ENCODE data around the gene MSX2.

The MSX2 gene

DNA sequence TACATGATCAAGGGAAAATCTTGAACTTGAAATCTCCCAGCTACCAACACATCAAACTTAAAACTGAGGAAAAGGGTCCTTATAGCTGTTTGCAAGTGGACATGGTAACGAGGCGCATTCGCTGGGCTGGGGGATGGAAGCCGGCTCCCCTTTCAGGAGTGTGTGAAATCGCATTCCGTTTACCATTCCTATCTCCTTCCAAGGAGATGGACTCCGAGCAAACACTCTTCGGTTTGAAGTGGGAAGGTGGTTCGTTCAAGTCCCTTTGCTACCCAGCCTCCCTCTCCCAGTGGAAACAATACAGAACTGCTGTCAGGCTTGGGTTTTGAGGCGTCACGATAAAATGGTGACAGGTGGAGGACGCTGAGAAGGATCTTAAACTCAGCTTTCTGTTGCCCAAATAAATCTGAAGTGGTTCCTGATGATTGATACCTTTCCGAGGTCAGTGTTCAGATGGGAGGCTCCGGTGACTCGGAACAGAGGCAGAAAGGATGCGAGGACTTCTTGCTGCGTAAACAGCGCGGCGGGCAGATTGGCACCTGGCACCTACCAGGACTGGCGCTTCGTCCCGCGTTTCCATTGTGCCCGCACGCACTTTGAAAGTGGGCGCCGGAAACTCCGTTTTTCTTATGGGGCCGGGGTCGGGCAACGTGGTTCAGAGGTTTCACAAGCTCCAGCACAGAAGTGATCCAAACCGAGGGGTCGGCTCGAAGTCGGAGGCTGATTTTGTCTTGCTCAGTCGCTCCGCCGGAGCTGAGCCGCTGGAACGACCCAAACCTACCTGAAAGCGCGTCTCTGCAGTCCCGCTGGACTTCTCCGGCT lies 7.0 kb downstream of the MSX2 start:
- in situ Hi-C loops (cut with MboI; ENCODE audit: low pct_unique_long_range_greater_than_20kb, low sequenced_read_pairs), result loop anchor here (25.0 kb wide), 1 partner anchor 319 kb away; no protein-coding TSS in a partner anchor
- no peak for DNase-seq

DNA sequence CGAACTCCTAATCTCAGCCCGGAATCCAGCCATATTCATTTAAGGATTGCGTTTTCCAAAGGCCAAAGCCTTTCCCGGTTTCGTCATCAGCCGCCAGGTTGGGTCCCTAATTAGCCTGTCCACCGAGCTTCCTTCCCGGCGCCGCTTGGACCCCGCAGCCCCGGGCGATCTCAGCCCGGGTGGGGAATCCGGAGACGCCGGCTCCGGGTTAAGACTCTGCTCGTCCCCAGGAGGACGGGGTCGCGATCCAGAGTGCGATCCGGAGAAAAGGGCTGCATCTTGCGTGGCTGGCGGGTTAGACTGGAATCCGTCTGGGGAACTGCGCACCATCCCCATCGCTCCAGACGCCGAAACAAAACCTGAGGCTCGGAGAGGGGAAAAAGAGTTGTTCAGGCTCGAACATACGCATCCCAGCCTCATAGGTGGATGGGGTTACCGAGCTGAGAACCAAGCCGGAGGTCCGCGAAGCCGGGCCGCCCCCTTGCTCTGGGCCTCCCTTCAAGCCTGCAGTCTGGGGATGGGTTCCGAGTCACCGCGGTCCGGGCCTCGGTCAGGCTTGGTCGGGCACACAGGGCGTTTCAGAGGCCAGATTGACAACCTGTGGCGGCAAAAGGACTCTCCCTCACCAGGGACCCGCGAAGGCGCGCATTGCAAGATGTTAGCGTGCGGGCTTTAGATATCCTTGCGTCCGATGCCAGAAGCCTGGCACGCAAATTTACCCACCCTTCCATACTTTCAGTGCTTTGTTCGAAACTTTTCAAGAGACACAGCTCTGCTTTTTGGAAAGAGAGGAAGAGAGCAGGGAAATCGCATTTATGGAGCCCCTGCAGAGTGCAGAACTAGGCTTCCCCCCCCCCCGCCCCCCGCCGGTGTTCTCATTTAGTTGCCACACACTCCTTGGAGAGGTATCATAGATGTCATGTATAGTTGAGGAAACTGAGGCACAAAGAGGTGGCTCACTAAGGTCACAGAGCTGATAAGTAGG lies 7.9 kb downstream of the MSX2 start:
- in situ Hi-C loops (cut with MboI; ENCODE audit: low pct_unique_long_range_greater_than_20kb, low sequenced_read_pairs), result loop anchor here (25.0 kb wide), 1 partner anchor 320 kb away; no protein-coding TSS in a partner anchor
- no peak for DNase-seq

DNA sequence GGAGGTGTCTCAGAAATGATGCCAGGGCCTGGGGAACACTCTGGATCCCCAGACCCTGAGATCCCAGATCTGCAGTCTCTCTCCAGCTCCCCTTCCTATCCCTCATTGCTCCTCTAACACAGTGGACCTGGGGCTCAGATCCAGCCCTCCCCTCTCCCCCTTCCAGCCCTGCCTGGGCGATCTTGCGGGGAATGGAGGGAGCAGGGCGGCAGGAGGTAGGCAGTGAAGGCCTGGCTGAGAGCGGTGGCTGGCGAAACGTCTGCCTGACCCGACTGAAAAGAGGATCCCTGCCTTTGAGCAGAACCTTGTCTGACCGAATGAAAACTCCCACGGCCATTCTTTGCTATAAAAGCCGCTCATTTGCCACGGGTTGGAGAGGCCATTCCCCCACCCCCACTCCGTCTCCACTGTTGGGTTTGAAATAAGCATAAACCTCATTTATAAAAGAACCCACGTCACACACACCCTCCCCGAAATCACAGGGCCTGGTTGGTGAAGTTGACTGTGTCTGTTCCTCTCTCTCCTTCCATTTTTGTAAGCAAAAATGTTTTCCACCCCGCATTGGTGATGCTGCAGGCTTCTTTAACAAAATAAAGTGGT lies 8.8 kb downstream of the MSX2 start:
- in situ Hi-C loops (cut with MboI; ENCODE audit: low pct_unique_long_range_greater_than_20kb, low sequenced_read_pairs), result loop anchor here (25.0 kb wide), 1 partner anchor 321 kb away; no protein-coding TSS in a partner anchor
- DNase-seq, result no peak

DNA sequence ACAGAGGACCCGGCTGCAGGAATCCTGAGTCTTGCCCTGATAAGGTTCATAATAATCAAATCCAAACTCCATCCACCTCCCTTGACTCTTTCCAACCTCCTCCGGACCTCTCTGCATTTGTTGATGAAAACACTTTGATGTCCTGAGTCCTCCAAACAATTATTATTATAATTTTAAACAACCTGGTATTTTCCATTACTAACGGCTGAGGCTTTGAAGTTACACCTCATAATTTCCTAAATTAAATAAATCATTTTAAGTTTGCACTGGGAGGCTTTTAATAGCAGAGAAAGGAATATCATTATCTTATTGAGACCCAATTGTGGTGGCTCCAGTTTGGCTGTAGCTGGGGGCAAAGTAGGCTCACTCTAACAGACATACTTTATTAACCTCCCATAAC lies 9.5 kb downstream of the MSX2 start:
- DNase-seq, result no peak
- in situ Hi-C loops (cut with MboI; ENCODE audit: low pct_unique_long_range_greater_than_20kb, low sequenced_read_pairs), result loop anchor here (25.0 kb wide), 1 partner anchor 322 kb away; no protein-coding TSS in a partner anchor

DNA sequence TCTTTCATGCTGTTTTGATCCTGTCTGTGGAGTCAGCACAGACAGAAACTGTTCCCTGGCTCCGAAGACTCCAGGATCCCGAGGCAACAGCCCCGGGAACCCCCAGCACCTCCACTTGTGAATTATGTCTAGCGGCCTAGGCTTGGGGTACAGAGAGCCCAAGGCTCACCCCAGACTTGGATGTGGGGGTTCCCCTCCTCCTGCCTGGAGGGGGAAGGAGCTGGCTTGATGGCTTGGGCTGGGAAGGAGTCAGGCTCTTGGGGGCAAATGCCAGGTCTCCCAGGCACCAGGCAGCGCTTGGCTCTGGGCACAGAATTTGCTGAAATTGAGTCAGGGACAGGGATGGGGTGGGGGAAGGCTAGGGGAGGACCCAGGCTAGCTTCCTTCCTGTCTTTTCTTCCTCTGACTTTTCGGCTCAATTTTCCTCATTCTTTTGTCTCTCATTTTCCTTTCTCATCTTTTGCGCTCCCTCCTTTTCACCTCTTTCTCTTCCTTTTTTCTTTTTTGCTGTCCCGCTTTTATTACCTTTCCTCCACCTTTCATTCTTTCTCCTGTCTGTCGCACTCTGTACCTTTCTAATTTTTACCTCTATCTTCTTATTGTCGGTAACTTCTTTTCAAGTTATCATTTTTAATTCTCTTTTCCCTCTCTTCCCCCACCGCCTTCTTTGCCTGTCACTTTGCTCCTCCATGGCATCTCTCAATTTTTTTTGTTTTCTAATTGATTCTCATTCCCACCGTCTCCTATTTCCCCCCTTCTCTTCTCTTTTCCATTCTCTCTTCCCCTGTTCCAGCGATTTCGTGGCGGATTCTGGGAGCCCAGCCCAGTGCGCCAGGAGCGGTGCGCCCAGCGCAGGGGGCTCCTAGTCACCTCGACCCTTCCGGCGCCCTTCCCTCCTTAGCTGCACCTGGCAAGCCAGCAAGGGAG lies 10.5 kb downstream of the MSX2 start:
- in situ Hi-C loops (cut with MboI; ENCODE audit: low pct_unique_long_range_greater_than_20kb, low sequenced_read_pairs), result loop anchor here (25.0 kb wide), 1 partner anchor 323 kb away; no protein-coding TSS in a partner anchor
- no peak for DNase-seq

DNA sequence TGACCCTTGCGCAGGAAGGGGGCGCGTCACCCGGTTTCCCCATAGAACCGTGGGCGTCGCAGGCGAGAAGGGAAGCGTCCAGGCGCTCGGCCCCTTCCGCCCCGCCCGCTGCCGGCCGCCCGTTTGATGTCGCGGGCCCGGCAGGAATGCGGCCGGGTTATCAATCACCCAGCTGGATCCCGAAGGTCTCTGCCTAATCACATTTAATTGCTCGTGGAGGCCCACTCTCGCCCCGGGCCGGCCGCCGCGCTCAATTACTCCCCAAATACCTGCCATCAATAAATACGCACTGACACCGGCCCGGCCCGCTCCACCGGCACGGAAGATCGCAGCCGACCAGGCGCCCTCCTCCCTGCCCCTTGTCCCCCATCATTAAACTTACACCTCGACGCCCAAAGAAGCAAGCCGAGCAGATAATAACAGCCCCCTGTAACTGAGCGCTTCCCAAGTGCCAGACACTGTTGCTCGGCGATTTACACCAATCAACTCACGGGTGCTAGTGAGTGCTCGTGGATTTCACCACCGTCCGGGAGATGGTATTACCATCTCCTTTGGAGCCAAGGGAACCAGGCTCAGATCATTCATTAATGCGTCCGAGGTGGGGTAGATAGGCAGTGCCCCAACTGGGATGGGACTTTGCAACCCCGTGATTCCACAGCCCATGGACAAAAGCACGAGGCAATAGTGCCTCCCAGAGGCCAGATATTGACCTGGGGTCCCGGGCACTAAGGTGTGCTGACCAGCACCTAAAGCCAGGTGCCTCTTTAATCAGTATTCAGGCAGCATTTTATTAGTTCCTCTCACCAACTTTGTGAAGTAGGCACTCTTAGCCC lies 11.3 kb downstream of the MSX2 start:
- in situ Hi-C loops (cut with MboI; ENCODE audit: low pct_unique_long_range_greater_than_20kb, low sequenced_read_pairs), result loop anchor here (25.0 kb wide), 1 partner anchor 323 kb away; no protein-coding TSS in a partner anchor
- DNase-seq, result peak; percentile 29

DNA sequence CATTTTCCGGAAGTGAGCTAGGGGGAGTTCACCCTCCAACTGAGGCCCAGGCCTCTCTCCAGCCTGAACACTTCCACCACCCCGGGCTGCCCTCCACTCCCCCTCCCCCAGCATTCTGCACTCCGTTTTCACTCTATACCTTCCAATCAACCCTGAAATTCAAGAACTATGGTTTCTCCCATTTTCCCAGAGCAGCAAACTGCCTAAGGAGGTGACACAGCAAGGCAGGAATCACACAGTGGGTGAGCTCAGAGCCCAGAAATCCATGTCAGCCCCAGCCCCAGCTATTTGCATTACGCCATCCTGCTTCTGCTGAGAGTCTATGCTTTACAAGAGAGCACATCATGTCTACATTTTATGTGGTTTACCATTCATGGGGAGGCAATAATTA lies 11.9 kb downstream of the MSX2 start:
- no peak for DNase-seq
- in situ Hi-C loops (cut with MboI; ENCODE audit: low pct_unique_long_range_greater_than_20kb, low sequenced_read_pairs), result loop anchor here (25.0 kb wide), 1 partner anchor 324 kb away; no protein-coding TSS in a partner anchor

DNA sequence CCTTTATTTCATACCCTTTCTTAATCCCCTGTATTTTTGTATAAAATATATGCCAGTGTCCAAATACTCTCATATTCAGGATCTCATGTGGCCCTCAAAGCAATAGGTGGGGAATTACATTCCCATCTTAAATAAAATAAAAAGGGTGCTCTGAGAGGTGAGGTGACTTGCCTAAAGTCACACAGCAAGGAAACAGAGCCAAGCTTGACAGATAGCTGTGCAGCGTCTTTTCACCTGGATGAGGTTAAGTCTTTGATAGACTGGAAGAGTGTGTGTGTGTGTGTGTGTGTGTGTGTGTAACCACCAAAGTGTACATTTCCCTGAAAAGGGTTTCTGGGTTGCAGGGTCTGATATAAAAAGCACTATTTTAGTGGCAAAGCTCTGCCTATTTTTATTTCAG lies 12.4 kb downstream of the MSX2 start:
- DNase-seq, result no peak
- in situ Hi-C loops (cut with MboI; ENCODE audit: low pct_unique_long_range_greater_than_20kb, low sequenced_read_pairs), result loop anchor here (25.0 kb wide), 1 partner anchor 324 kb away; no protein-coding TSS in a partner anchor

DNA sequence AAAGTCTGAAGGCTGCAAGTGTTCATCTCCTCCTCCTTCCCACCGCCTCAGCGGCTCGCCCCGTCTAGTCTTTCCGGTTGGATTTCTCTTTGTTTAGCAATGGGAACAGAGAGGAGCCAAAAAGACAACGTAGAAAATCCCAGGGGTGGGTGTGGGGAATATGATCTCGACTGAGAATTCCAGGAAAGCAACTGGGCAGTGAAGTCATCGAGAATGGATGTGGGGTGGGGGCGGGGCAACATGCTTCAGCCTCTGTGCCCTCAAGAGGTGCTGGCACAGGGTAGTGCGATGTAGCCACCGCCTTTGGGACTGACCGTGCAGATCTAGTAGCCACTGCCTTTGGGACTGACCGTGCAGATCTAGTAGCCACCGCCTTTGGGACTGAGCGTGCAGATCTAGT lies 12.9 kb downstream of the MSX2 start:
- no peak for DNase-seq
- in situ Hi-C loops (cut with MboI; ENCODE audit: low pct_unique_long_range_greater_than_20kb, low sequenced_read_pairs), result loop anchor here (25.0 kb wide), 1 partner anchor 325 kb away; no protein-coding TSS in a partner anchor

DNA sequence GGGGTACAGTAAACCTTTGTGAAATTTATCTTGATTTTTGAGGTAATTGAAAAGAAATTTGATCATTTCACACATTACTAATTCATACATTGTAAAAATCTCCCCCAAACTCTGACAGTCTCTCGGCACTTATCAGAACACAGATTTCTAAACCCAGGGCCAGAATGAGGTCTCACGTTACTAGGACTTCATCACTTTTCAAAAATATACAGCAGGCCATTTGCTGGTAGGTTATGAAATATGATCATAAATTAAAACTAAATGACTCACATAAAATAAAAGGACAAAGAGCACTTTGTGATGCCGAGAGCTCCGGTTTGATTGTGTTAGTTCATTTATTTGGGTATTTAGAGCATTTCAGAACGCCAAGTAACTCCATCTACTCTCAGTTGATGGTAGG lies 17.0 kb downstream of the MSX2 start:
- in situ Hi-C loops (cut with MboI; ENCODE audit: low pct_unique_long_range_greater_than_20kb, low sequenced_read_pairs), result loop anchor here (25.0 kb wide), 1 partner anchor 329 kb away; no protein-coding TSS in a partner anchor
- DNase-seq, result no peak

DNA sequence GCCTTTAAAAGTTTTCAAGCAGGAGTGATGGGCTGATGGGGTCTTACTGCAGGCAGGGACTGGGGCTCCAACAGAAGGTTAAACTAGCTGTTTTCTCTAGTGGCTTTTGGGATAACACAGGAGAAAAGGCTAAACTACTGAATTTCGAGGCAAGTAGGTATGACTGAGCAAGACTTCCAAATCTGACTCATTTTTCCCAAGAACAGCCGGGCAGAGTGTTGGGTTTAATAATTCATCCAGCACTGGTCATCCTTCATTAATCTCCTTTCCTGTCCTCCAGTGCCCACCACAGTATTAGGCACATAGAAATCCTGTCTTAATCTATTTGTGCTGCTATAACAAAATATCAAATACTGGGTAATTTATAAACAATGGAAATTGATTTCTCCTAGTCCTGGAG lies 20.5 kb downstream of the MSX2 start:
- in situ Hi-C loops (cut with MboI; ENCODE audit: low pct_unique_long_range_greater_than_20kb, low sequenced_read_pairs), result loop anchor here (25.0 kb wide), 1 partner anchor 333 kb away; no protein-coding TSS in a partner anchor
- no peak for DNase-seq

DNA sequence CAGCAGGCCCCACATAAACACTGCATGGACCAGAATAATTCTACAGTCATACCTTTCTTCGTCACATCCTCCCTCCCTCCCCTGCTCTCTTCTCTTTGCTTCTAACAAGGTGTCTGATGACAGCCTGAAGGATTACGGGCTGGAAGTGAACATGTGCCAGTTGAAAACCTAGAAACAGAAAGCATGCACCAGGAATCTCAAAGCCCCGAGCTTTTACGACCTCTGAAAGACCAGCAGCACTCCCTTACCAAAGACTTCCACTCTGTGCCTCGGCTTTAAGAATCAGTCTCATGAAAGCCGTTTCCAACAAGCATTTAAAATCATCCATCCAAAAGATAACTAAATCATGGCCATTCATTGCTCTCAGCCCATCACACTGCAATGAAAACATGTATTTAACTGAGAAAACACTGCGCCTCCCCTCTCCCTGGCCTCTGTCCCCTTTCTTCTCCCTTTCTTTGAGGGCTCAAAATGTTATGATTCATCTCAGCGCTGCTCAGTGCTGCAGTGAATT lies 21.3 kb downstream of the MSX2 start:
- no peak for DNase-seq
- in situ Hi-C loops (cut with MboI; ENCODE audit: low pct_unique_long_range_greater_than_20kb, low sequenced_read_pairs), result loop anchor here (25.0 kb wide), 1 partner anchor 333 kb away; no protein-coding TSS in a partner anchor

DNA sequence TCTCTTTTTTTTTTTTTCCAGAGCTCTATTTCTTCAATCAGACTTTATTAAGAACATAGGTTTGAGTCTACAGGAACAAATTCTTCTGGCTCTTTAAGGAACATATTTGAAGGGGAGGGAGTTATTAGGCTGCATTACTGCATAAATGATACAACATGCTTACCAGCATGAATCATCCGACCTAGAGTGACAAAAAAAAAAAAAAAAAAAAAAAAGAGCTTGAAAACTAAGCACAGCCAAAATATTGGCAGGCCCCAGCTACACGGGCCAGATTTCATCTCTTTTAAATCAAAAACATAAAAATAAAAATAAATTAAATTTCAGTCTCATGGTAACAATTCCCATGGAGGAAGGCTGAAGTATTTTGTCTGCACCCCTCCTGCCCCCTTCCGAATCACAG lies 26.3 kb downstream of the MSX2 start:
- DNase-seq, result no peak
- in situ Hi-C loops (cut with MboI; ENCODE audit: low pct_unique_long_range_greater_than_20kb, low sequenced_read_pairs), result no loop called here

DNA sequence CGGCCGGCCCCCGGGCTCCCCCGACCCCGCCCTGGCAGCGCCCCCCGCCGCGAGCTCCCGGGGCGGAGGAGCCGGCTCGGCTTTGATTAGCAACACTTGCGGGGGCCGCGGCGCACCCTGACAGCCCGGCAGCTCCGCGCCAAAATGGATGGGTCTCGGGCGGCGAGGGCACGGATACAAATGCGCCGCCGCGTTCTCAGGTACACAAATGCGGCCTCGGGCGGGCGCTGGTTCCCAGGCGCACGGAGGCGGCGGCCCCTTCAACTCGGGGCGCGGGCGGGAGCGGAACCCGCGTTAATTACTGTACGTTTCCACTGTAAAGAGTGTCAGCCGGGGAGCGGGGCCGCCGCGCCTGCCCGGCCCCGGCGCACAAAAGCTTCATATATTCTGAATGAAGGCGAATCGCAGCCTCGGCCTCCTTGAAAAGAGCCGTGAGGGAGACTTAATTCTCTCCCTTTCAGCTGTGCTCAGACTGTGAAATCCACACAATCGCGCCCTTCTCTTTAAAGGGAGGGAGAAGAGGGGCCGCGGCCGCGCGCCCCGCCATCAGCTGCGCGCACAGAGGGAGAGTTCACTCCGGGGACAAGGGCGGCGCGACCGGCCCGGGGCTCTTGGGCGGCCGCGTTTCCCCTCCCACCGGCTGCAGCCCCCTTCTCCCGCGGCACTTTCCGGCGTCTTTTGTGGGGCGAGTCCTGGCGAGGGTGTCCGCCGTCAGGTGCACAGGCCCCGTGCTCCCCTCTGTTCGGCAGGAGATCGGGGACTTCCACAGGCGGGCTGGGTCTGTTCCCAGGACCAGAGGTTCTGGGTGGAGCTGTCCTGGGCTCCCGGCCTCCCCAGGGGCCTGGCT lies 27.0 kb downstream of the MSX2 start:
- in situ Hi-C loops (cut with MboI; ENCODE audit: low pct_unique_long_range_greater_than_20kb, low sequenced_read_pairs), result no loop called here
- no peak for DNase-seq

DNA sequence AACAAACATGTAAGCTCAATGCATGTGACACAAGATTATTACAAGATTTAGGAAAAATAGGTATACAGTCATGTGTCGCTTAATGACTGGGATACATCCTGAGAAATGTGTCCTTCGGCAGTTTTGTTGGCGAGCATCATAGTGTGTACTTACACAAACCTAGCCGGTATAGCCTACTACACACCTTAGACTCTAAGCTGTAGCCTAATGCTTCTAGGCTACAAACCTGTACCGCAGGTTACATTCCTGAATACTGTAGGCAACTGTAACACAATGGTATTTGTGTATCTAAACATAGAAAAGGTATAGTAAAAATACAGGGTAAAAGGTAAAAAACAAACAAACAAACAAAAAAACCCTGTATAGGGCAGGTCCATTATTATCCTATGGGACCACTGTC lies 27.7 kb downstream of the MSX2 start:
- DNase-seq, result no peak
- in situ Hi-C loops (cut with MboI; ENCODE audit: low pct_unique_long_range_greater_than_20kb, low sequenced_read_pairs), result no loop called here

DNA sequence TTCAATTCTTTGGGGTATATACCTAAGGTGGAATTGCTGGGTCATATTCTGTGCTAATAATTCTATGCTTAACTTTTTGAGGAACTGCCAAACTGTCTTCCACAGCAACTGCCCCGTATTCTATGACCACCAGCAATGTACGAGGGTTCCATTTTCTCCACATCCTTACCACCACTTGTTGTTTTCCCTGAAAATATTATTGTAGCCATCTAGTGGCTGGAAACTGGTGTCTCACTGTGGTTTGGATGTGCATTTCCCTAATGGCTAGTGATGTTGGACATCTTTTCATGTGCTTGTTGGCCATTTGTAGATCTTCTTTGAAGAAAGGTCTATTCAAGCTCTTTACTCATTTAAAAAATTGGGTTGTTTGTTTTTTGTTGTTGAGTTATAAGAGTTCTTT lies 30.7 kb downstream of the MSX2 start:
- in situ Hi-C loops (cut with MboI; ENCODE audit: low pct_unique_long_range_greater_than_20kb, low sequenced_read_pairs), result no loop called here
- DNase-seq, result peak; percentile 3

Data from KBM-7 (cell line).